A673 (cell line): ENCODE results near the gene FAM200C. TPM values are rescaled to one million over a fixed set of nuclear protein-coding genes. Genes with fewer than 3 reads are reported as not detected.

Experiments used
- BruUV-seq: library from RNA; stranded (reverse); fragments of 400-500 nt; replicated peaks from 2 replicates; lab custom pipeline; 2021; lab: Mats Ljungman, UMichigan
- CTCF ChIA-PET: fragments of 300-600 bp; sonication (Branson Sonifier 250); formaldehyde crosslinking; loops from one replicate; lab custom pipeline; 2022; ENCODE audit warnings: antibody characterized with exemption; lab: Charles Lee
- POLR2A ChIA-PET: fragments of 300-600 bp; sonication (Branson Sonifier 250); formaldehyde crosslinking; loops from one replicate; lab custom pipeline; 2022; ENCODE audit warnings: antibody characterized with exemption; ENCODE audit not compliant: low non-redundant PET; lab: Charles Lee
- DNase-seq: peaks from one replicate; pipeline ENCODE4 v3.0.0-alpha.2; 2015; ENCODE audit warnings: low spot score
- H3K27ac ChIP-seq: fragments of 200-600 bp; sonication (generic); 2 replicates; pipeline ENCODE4 v1.5.1; 2016; ENCODE audit warnings: mixed run types, low read depth, mild to moderate bottlenecking, mixed read lengths, antibody characterized with exemption, low read length; ENCODE audit not compliant: poor library complexity, severe bottlenecking
- H3K27me3 ChIP-seq: fragments of 200-600 bp; sonication (generic); replicated peaks from 2 replicates; pipeline ENCODE4 v1.6.1; 2017; ENCODE audit warnings: mixed run types, low read depth, mild to moderate bottlenecking, mixed read lengths, antibody characterized with exemption, low read length; ENCODE audit not compliant: insufficient read depth, poor library complexity
- H3K36me3 ChIP-seq: fragments of 200-600 bp; sonication (generic); 2 replicates; pipeline ENCODE4 v1.6.1; 2016; ENCODE audit warnings: mixed run types, mild to moderate bottlenecking, mixed read lengths, antibody characterized with exemption, low read length; ENCODE audit not compliant: insufficient read depth, poor library complexity, severe bottlenecking
- H3K4me1 ChIP-seq: fragments of 200-600 bp; sonication (generic); 2 replicates; pipeline ENCODE4 v1.6.1; 2017; ENCODE audit warnings: mixed run types, mild to moderate bottlenecking, mixed read lengths, antibody characterized with exemption, low read length; ENCODE audit not compliant: insufficient read depth, poor library complexity, severe bottlenecking
- H3K4me3 ChIP-seq: fragments of 200-600 bp; sonication (generic); 2 replicates; pipeline ENCODE4 v1.5.1; 2016; ENCODE audit warnings: low read depth, mixed run types, mild to moderate bottlenecking, mixed read lengths, low read length; ENCODE audit not compliant: poor library complexity, severe bottlenecking
- H3K9me3 ChIP-seq: fragments of 200-600 bp; sonication (generic); 2 replicates; pipeline ENCODE4 v1.6.1; 2016; ENCODE audit warnings: mixed run types, low read depth, mild to moderate bottlenecking, mixed read lengths, antibody characterized with exemption, low read length; ENCODE audit not compliant: poor library complexity, severe bottlenecking
- EZH2 ChIP-seq: fragments of 200-600 bp; sonication (generic); IDR thresholded peaks from 2 replicates; pipeline ENCODE4 v1.6.1; 2017; ENCODE audit warnings: borderline replicate concordance, low read depth, mild to moderate bottlenecking, mixed read lengths, antibody characterized with exemption, low read length; ENCODE audit not compliant: poor library complexity, severe bottlenecking
- intact Hi-C: fragments of 100-400 bp; cut with micrococcal nuclease; formaldehyde crosslinking; loops from one replicate; pipeline ENCODE4 v1.10.0; 2022; ENCODE audit not compliant: unreplicated experiment
- total RNA-seq: library from RNA; stranded (reverse); gene quantifications from 2 replicates; pipeline ENCODE4 v1.2.3, GENCODE V29; 2021
- TF ChIP-seq, protein P1 (sequence below): fragments of 300-800, 200-600 bp; sonication (generic); conservative IDR thresholded peaks from 2 replicates; pipeline ENCODE4 v1.5.1; 2017; ENCODE audit warnings: low read depth, mild to moderate bottlenecking, antibody characterized with exemption, low read length, moderate library complexity, mixed read lengths

Gene FAM200C
- total RNA-seq, 1 experiment from 2014 or later, result 6.3 TPM

DNA sequence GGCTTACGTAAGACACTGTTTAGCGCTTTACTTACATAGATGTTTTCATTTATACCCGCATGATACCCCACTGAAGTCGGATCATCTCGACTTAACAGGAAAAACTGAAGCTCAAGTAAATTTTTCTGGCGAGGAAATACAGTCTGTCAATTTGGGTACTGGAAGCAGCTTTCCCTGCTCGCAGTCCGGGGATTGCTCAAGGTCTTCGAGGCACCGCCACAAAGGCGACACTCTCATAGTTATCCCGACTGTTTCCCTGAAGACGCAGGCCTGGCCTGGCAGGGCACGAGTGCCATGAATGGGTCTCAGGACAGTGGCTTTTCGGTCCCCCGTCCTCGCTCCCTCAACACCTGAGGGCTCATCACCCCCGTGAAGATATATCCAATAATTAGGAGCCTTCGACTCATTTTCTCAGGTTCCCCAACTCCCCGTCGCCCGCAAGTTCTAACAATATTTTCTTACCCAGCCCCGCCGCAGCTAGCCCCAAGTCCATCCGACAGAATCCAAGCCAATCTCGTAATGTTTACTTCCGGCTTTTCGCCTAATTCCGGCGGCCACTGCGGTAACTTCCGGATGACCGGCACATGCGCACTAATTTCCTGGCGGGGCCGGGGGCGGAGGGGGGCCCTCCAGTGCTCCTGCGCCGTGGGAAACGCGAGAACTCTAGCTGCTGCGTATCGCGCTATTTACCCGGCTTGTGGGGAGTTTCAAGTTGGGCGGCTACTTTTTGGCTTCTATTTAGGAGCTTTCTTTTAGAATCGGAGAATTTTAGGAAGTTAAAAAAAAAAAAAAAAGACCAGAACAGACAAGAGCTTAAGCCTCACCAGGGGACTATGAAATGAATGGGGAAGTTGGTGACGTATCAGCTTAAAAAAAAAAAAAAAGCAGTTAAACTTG, 19.0 kb upstream of the FAM200C start, which contains the start of gene SLU7:
SLU7 (minus strand) TSS at position 521 of the 897 bp plus-strand sequence. CDS start 3,787 bp downstream, outside the sequence.
- Histone ChIP-seq H3K9me3 (no peaks in the 10 kb centered on the region), H3K4me3 (peak within 1 kb of the TSS; percentile 82), H3K4me1 (peaks cover 26% of the 10 kb centered on the region), H3K27ac (peak within 1 kb of the TSS; percentile 85), H3K36me3 (peaks cover 16% of the 10 kb centered on the region), H3K27me3 (no peaks in the 10 kb centered on the region)
- POLR2A ChIA-PET, result interaction anchor here (0.5 to 0.6 kb wide), 4 partner anchors 157 to 1858 kb away, joined by 3 to 9 read pairs (median 4); no protein-coding TSS in a partner anchor
- BruUV-seq, result TSS peak; percentile 89
- CTCF ChIA-PET, result interaction anchor here (0.6 to 1.6 kb wide), 3 partner anchors 20 to 345 kb away, joined by 3 to 8 read pairs (median 6); no protein-coding TSS in a partner anchor
- TF ChIP-seq EZH2, result no peak
- TF ChIP-seq, protein P1, sequence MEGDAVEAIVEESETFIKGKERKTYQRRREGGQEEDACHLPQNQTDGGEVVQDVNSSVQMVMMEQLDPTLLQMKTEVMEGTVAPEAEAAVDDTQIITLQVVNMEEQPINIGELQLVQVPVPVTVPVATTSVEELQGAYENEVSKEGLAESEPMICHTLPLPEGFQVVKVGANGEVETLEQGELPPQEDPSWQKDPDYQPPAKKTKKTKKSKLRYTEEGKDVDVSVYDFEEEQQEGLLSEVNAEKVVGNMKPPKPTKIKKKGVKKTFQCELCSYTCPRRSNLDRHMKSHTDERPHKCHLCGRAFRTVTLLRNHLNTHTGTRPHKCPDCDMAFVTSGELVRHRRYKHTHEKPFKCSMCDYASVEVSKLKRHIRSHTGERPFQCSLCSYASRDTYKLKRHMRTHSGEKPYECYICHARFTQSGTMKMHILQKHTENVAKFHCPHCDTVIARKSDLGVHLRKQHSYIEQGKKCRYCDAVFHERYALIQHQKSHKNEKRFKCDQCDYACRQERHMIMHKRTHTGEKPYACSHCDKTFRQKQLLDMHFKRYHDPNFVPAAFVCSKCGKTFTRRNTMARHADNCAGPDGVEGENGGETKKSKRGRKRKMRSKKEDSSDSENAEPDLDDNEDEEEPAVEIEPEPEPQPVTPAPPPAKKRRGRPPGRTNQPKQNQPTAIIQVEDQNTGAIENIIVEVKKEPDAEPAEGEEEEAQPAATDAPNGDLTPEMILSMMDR, result no peak
- peak; percentile 96 for DNase-seq
- intact Hi-C loops, result no loop called here

DNA sequence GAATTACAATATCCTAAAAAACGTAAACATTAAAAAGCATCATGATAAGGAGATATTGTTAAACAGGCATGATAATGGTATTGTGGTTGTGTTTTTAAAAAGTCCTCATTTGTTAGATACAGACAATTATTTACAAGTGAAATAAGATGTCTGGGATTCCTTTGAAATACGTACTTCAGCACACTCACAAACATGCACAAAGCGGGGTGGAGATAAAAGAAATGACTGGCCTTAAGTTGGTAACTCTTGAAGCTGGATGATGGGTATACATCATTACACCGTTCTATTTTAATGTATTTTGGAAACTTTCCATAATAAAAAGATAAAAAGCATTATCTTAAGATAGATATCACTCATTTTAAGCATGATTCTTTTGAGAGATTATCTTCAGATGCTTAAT, 1.0 kb downstream of the FAM200C start:
- Histone ChIP-seq H3K4me1 (peaks cover 3% of the 10 kb centered on the region), H3K27me3 (no peaks in the 10 kb centered on the region), H3K27ac (peak overlapping the region; percentile 93), H3K9me3 (no peaks in the 10 kb centered on the region), H3K4me3 (peak overlapping the region; percentile 67), H3K36me3 (peaks cover 5% of the 10 kb centered on the region)
- ChIA-PET POLR2A (interaction anchor here (0.7 kb wide), 1 partner anchor 9 kb away, joined by 4 read pairs; no protein-coding TSS in a partner anchor), CTCF (no interaction called here)
- TSS peak; percentile 54 for BruUV-seq
- TF ChIP-seq EZH2, result no peak
- TF ChIP-seq, protein P1, result no peak
- DNase-seq, result no peak
- intact Hi-C loops, result loop anchor here (10.0 kb wide), 1 partner anchor 1114 kb away; no protein-coding TSS in a partner anchor

DNA sequence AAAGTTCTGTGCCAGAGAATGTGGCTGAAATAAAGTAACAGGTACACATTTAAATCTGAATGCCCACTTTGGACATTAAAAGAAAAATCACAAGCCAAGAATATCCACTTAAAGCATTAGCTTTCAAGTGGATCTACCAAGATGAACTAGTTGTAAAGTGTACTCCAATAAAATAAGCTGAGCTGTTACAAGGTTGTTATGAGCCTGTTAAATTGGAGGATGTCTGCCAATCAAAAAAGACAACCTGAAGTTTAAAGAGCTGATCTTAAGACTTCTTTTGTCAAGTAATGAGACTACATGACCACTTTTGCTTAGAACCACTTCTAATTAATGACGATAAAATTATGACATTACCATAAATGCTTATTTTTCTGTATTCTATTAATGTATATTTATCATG, 2.4 kb downstream of the FAM200C start:
- intact Hi-C loops, result loop anchor here (10.0 kb wide), 1 partner anchor 1113 kb away; no protein-coding TSS in a partner anchor
- H3K9me3 ChIP-seq, result no peaks in the 10 kb centered on the region
- peaks cover 3% of the 10 kb centered on the region for H3K4me1 ChIP-seq
- DNase-seq, result no peak
- H3K27me3 ChIP-seq, result no peaks in the 10 kb centered on the region
- TF ChIP-seq EZH2, result no peak
- TF ChIP-seq, protein P1, result no peak
- ChIA-PET CTCF (no interaction called here), POLR2A (interaction anchor here (0.7 kb wide), 1 partner anchor 1739 kb away, joined by 3 read pairs; no protein-coding TSS in a partner anchor)
- H3K36me3 ChIP-seq, result peaks cover 5% of the 10 kb centered on the region
- BruUV-seq, result no TSS peak
- no peak overlapping the region for H3K27ac ChIP-seq
- no peak overlapping the region for H3K4me3 ChIP-seq
